NCI-H2107 treated with DMSO at 0.1 percent for 48 hours (cell line): ENCODE data around the gene CDK3.
"Not testable (repeated sequence)": the region's sequence is repeated elsewhere in the genome, so short reads cannot be mapped to it uniquely, and the experiment has no call there.

Experiments
- DNase-seq: peaks from one replicate; lab custom pipeline; 2025; ENCODE audit not compliant: unreplicated experiment; lab: John Stamatoyannopoulos, UW

Gene CDK3

GRCh38 chr17:76036497-76037261 is 36.0 kb downstream of the CDK3 start:
- DNase-seq: peak; percentile 51

GRCh38 chr17:76038050-76038449 is 37.4 kb downstream of the CDK3 start:
- DNase-seq: no peak

- DNase-seq: no peak
Observed at GRCh38 chr17:76039121-76039520, 38.5 kb downstream of the CDK3 start.

GRCh38 chr17:76040376-76040775 is 39.7 kb downstream of the CDK3 start:
- no peak for DNase-seq

GRCh38 chr17:76042868-76043267 is 42.2 kb downstream of the CDK3 start:
- not testable (repeated sequence) for DNase-seq

GRCh38 chr17:76044475-76045007 is 43.9 kb downstream of the CDK3 start:
- not testable (repeated sequence) for DNase-seq

GRCh38 chr17:76046064-76046463 is 45.4 kb downstream of the CDK3 start:
- no peak for DNase-seq

GRCh38 chr17:76048025-76048605 is 47.5 kb downstream of the CDK3 start:
- DNase-seq: no peak

- no peak for DNase-seq
Observed at GRCh38 chr17:76048711-76049110, 48.1 kb downstream of the CDK3 start.

- no peak for DNase-seq
Observed at GRCh38 chr17:76049239-76049638, 48.6 kb downstream of the CDK3 start.

- peak; percentile 95 for DNase-seq
Observed at GRCh38 chr17:76049836-76050537, 49.3 kb downstream of the CDK3 start.

- DNase-seq: no peak
Observed at GRCh38 chr17:76050538-76051467, 50.1 kb downstream of the CDK3 start.

- no peak for DNase-seq
Observed at GRCh38 chr17:76051561-76051960, 50.9 kb downstream of the CDK3 start.

- DNase-seq: no peak
Observed at GRCh38 chr17:76053246-76054111, 52.8 kb downstream of the CDK3 start.

- no peak for DNase-seq
Observed at GRCh38 chr17:76054112-76054476, 53.4 kb downstream of the CDK3 start.
